C4-2B (cell line): ENCODE results near the gene SYT9.

Experiments used
- ZFX ChIP-seq: fragments of 450-650 bp; IDR thresholded peaks from 2 replicates; pipeline ENCODE4 v1.6.1; 2017
- TF ChIP-seq, protein P1 (sequence below): fragments of 450-650 bp; conservative IDR thresholded peaks from 2 replicates; pipeline ENCODE4 v1.5.1; 2017; ENCODE audit warnings: mild to moderate bottlenecking

GRCh38 chr11:7514099-7514591, 262.4 kb downstream of the SYT9 start:
- TF ChIP-seq, protein P1, sequence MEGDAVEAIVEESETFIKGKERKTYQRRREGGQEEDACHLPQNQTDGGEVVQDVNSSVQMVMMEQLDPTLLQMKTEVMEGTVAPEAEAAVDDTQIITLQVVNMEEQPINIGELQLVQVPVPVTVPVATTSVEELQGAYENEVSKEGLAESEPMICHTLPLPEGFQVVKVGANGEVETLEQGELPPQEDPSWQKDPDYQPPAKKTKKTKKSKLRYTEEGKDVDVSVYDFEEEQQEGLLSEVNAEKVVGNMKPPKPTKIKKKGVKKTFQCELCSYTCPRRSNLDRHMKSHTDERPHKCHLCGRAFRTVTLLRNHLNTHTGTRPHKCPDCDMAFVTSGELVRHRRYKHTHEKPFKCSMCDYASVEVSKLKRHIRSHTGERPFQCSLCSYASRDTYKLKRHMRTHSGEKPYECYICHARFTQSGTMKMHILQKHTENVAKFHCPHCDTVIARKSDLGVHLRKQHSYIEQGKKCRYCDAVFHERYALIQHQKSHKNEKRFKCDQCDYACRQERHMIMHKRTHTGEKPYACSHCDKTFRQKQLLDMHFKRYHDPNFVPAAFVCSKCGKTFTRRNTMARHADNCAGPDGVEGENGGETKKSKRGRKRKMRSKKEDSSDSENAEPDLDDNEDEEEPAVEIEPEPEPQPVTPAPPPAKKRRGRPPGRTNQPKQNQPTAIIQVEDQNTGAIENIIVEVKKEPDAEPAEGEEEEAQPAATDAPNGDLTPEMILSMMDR = no peak
- no peak for TF ChIP-seq ZFX
